ENCODE data around the gene TNPO3. TPM values are rescaled to one million over a fixed set of nuclear protein-coding genes. Genes with fewer than 3 reads are reported as not detected.
A peak's percentile ranks its signal among the peaks of the same experiment; 100 is the strongest.

The TNPO3 gene
- total RNA-seq = 45.3 and 48.1 TPM in 2 replicates

- peak; percentile 62 for DNase-seq (ENCODE audit: extremely low read depth, low read depth, low spot score)
Observed at GRCh38 chr7:129054438-129055293, at the start of gene TNPO3. Gene TNPO3, minus strand, starts transcription at chr7:129055111. Its CDS starts 341 bp downstream, at chr7:129054770.

GRCh38 chr7:129103561-129104324 is 48.8 kb upstream of the TNPO3 start:
- no peak for DNase-seq (ENCODE audit: extremely low read depth, low read depth, low spot score)

- DNase-seq (ENCODE audit: extremely low read depth, low read depth, low spot score) = no peak
Observed at GRCh38 chr7:129101746-129102145, 46.8 kb upstream of the TNPO3 start.

- no peak for DNase-seq (ENCODE audit: extremely low read depth, low read depth, low spot score)
Observed at GRCh38 chr7:129100827-129101166, 45.9 kb upstream of the TNPO3 start.

GRCh38 chr7:129098409-129099084 is 43.6 kb upstream of the TNPO3 start:
- no peak for DNase-seq (ENCODE audit: extremely low read depth, low read depth, low spot score)

GRCh38 chr7:129095258-129095657 is 40.3 kb upstream of the TNPO3 start:
- DNase-seq (ENCODE audit: extremely low read depth, low read depth, low spot score) = no peak

GRCh38 chr7:129094501-129094900 is 39.6 kb upstream of the TNPO3 start:
- no peak for DNase-seq (ENCODE audit: extremely low read depth, low read depth, low spot score)

- DNase-seq (ENCODE audit: extremely low read depth, low read depth, low spot score) = no peak
Observed at GRCh38 chr7:129093867-129094456, 39.1 kb upstream of the TNPO3 start.

GRCh38 chr7:129091484-129092002 is 36.6 kb upstream of the TNPO3 start:
- peak; percentile 29 for DNase-seq (ENCODE audit: extremely low read depth, low read depth, low spot score)

- no peak for DNase-seq (ENCODE audit: extremely low read depth, low read depth, low spot score)
Observed at GRCh38 chr7:129090300-129090907, 35.5 kb upstream of the TNPO3 start.

- DNase-seq (ENCODE audit: extremely low read depth, low read depth, low spot score) = no peak
Observed at GRCh38 chr7:129089521-129090212, 34.8 kb upstream of the TNPO3 start.

GRCh38 chr7:129084801-129085551 is 30.1 kb upstream of the TNPO3 start:
- DNase-seq (ENCODE audit: extremely low read depth, low read depth, low spot score) = no peak

- no peak for DNase-seq (ENCODE audit: extremely low read depth, low read depth, low spot score)
Observed at GRCh38 chr7:129083525-129083924, 28.6 kb upstream of the TNPO3 start.

GRCh38 chr7:129078455-129078854 is 23.5 kb upstream of the TNPO3 start:
- no peak for DNase-seq (ENCODE audit: extremely low read depth, low read depth, low spot score)

GRCh38 chr7:129076886-129077285 is 22.0 kb upstream of the TNPO3 start:
- no peak for DNase-seq (ENCODE audit: extremely low read depth, low read depth, low spot score)

GRCh38 chr7:129074994-129075393 is 20.1 kb upstream of the TNPO3 start:
- no peak for DNase-seq (ENCODE audit: extremely low read depth, low read depth, low spot score)

GRCh38 chr7:129074361-129074871 is 19.5 kb upstream of the TNPO3 start:
- no peak for DNase-seq (ENCODE audit: extremely low read depth, low read depth, low spot score)

GRCh38 chr7:129073738-129074137 is 18.8 kb upstream of the TNPO3 start:
- no peak for DNase-seq (ENCODE audit: extremely low read depth, low read depth, low spot score)

- DNase-seq (ENCODE audit: extremely low read depth, low read depth, low spot score) = no peak
Observed at GRCh38 chr7:129073204-129073603, 18.3 kb upstream of the TNPO3 start.

All from glomerular endothelial cell (primary cell).